ENCODE measurements around the gene MDN1.

Gene MDN1

GRCh38 chr6:89689732-89690131, 129.9 kb downstream of the MDN1 start:
- no peak for DNase-seq

- no peak for DNase-seq
Measured at GRCh38 chr6:89688328-89688727, 131.3 kb downstream of the MDN1 start.

GRCh38 chr6:89685311-89685710, 134.3 kb downstream of the MDN1 start:
- no peak for DNase-seq

GRCh38 chr6:89682991-89683390, 136.6 kb downstream of the MDN1 start:
- DNase-seq, result no peak

GRCh38 chr6:89681983-89682564, 137.5 kb downstream of the MDN1 start:
- DNase-seq, result no peak

GRCh38 chr6:89680551-89680950, 139.0 kb downstream of the MDN1 start:
- DNase-seq, result no peak

- DNase-seq, result no peak
Measured at GRCh38 chr6:89680150-89680549, 139.4 kb downstream of the MDN1 start.

- no peak for DNase-seq
Measured at GRCh38 chr6:89679215-89680120, 140.1 kb downstream of the MDN1 start.

- DNase-seq, result no peak
Measured at GRCh38 chr6:89678531-89678930, 141.1 kb downstream of the MDN1 start.

- no peak for DNase-seq
Measured at GRCh38 chr6:89675949-89676748, 143.4 kb downstream of the MDN1 start.

- DNase-seq, result no peak
Measured at GRCh38 chr6:89670935-89671565, 148.5 kb downstream of the MDN1 start.

- DNase-seq, result no peak
Measured at GRCh38 chr6:89669002-89669401, 150.6 kb downstream of the MDN1 start.

GRCh38 chr6:89667872-89668556, 151.6 kb downstream of the MDN1 start:
- no peak for DNase-seq

GRCh38 chr6:89662659-89663223, 156.9 kb downstream of the MDN1 start:
- no peak for DNase-seq

GRCh38 chr6:89661559-89661958, 158.0 kb downstream of the MDN1 start:
- DNase-seq, result no peak

- no peak for DNase-seq
Measured at GRCh38 chr6:89660981-89661380, 158.6 kb downstream of the MDN1 start.

GRCh38 chr6:89657445-89658158, 162.0 kb downstream of the MDN1 start:
- no peak for DNase-seq

GRCh38 chr6:89655122-89655521, 164.5 kb downstream of the MDN1 start:
- peak; percentile 23 for DNase-seq

- DNase-seq, result no peak
Measured at GRCh38 chr6:89650579-89650978, 169.0 kb downstream of the MDN1 start.

- no peak for DNase-seq
Measured at GRCh38 chr6:89649682-89650081, 169.9 kb downstream of the MDN1 start.

- no peak for DNase-seq
Measured at GRCh38 chr6:89644864-89645263, 174.7 kb downstream of the MDN1 start.

All from 8988T (cell line).